ENCODE results near the gene ETV5. TPM values are rescaled to one million over a fixed set of nuclear protein-coding genes. Genes with fewer than 3 reads are reported as not detected.

The ETV5 gene
- polyA plus RNA-seq, 2 donors = 1.0 to 2.0 TPM

DNA sequence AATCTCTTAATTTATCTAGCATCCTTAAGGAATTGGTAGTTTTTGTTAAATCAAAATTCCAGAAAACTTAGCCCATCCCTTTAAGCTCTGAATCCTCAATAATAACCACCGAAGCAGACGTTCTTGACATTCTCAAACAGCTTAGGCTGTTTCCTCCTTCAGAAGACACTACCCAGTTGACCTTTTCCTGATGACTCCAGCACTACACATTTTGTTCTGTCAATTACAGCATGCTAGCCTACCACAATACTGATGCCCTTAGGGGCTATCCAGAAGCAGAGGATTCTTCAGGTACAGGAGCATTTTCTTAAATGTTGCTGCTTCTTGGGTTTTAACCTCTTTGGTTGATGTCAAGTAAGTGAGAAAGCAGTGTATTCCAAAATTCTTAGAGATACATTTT lies 33.4 kb downstream of the ETV5 start:
- Histone ChIP-seq H3K4me1 (ENCODE audit: control insufficient read depth in 2 of 2, insufficient read depth in 2 of 2, low read length in 1 of 2) (no peaks in the 10 kb centered on the region), H3K9me3 (ENCODE audit: control insufficient read depth in 2 of 2, insufficient read depth in 1 of 2, low read depth in 1 of 2, low read length in 1 of 2) (no peaks in the 10 kb centered on the region), H3K36me3 (ENCODE audit: control insufficient read depth in 2 of 2, insufficient read depth in 2 of 2, low read length in 1 of 2) (no peaks in the 10 kb centered on the region), H3K4me3 (ENCODE audit: low read depth in 1 of 2, low read length in 2 of 2) (no peak overlapping the region), H3K27me3 (ENCODE audit: control insufficient read depth in 1 of 2, insufficient read depth in 2 of 2, low read length in 2 of 2) (no peaks in the 10 kb centered on the region), H3K27ac (ENCODE audit: low read depth in 2 of 2, low read length in 1 of 2) (no peak overlapping the region)
- WGBS, 2 donors = 74 to 76% methylated on average over 2 of the region's 2 CpGs

DNA sequence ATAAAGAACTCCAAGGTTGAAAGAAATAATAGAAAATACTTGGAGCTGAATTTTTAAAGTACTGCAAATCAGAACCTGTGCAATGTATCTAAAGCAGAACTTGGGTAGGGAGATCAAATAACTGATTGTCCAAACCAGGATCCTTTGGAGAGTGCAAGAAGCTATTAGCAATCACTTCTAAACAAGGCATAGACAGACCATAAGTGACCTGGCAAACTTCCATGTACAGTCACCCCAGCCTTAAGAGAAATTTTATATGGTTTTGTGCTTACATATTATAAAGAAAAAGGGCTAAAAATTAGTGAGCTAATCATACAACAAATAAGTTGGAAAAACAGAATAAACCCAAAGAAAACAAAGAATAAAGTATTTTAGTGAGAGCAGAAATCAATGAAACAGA lies 35.2 kb downstream of the ETV5 start:
- H3K4me1 ChIP-seq (ENCODE audit: control insufficient read depth in 2 of 2, insufficient read depth in 2 of 2, low read length in 1 of 2) = no peaks in the 10 kb centered on the region
- H3K9me3 ChIP-seq (ENCODE audit: control insufficient read depth in 2 of 2, insufficient read depth in 1 of 2, low read depth in 1 of 2, low read length in 1 of 2) = no peaks in the 10 kb centered on the region
- no peak overlapping the region for H3K27ac ChIP-seq (ENCODE audit: low read depth in 2 of 2, low read length in 1 of 2)
- H3K4me3 ChIP-seq (ENCODE audit: low read depth in 1 of 2, low read length in 2 of 2) = no peak overlapping the region
- no peaks in the 10 kb centered on the region for H3K36me3 ChIP-seq (ENCODE audit: control insufficient read depth in 2 of 2, insufficient read depth in 2 of 2, low read length in 1 of 2)
- no peaks in the 10 kb centered on the region for H3K27me3 ChIP-seq (ENCODE audit: control insufficient read depth in 1 of 2, insufficient read depth in 2 of 2, low read length in 2 of 2)

DNA sequence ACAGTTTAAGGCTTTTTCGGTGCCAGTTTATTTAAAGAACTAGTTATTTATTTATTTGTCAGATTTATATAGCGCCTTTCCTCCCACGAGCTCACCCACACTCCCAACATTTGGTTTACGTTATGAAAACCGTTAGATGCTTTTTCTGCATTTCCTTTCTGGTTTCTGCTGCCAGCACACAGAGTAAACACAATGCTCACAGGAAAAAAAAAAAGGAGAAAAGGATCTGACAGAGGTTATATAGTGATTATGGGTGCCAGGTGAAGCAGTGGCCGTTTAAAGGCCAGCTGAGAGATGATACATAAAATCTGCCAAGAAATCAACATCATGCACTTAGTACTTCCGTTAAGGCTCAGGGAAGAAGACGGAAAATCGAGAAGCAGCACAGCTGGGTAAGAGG lies 37.9 kb downstream of the ETV5 start:
- Histone ChIP-seq H3K27me3 (ENCODE audit: control insufficient read depth in 1 of 2, insufficient read depth in 2 of 2, low read length in 2 of 2) (no peaks in the 10 kb centered on the region), H3K9me3 (ENCODE audit: control insufficient read depth in 2 of 2, insufficient read depth in 1 of 2, low read depth in 1 of 2, low read length in 1 of 2) (no peaks in the 10 kb centered on the region), H3K4me1 (ENCODE audit: control insufficient read depth in 2 of 2, insufficient read depth in 2 of 2, low read length in 1 of 2) (no peaks in the 10 kb centered on the region), H3K36me3 (ENCODE audit: control insufficient read depth in 2 of 2, insufficient read depth in 2 of 2, low read length in 1 of 2) (no peaks in the 10 kb centered on the region), H3K4me3 (ENCODE audit: low read depth in 1 of 2, low read length in 2 of 2) (no peak overlapping the region), H3K27ac (ENCODE audit: low read depth in 2 of 2, low read length in 1 of 2) (no peak overlapping the region)
- WGBS, 2 donors = 50 to 59% methylated on average over 9 of the region's 9 CpGs

GRCh38 chr3:186070550-186070949 lies 38.3 kb downstream of the ETV5 start:
- H3K27ac ChIP-seq (ENCODE audit: low read depth in 2 of 2, low read length in 1 of 2) = no peak overlapping the region
- H3K4me1 ChIP-seq (ENCODE audit: control insufficient read depth in 2 of 2, insufficient read depth in 2 of 2, low read length in 1 of 2) = no peaks in the 10 kb centered on the region
- H3K4me3 ChIP-seq (ENCODE audit: low read depth in 1 of 2, low read length in 2 of 2) = no peak overlapping the region
- 48 to 69% methylated on average over 1 of the region's 1 CpG for WGBS, 2 donors
- H3K27me3 ChIP-seq (ENCODE audit: control insufficient read depth in 1 of 2, insufficient read depth in 2 of 2, low read length in 2 of 2) = no peaks in the 10 kb centered on the region
- no peaks in the 10 kb centered on the region for H3K9me3 ChIP-seq (ENCODE audit: control insufficient read depth in 2 of 2, insufficient read depth in 1 of 2, low read depth in 1 of 2, low read length in 1 of 2)
- H3K36me3 ChIP-seq (ENCODE audit: control insufficient read depth in 2 of 2, insufficient read depth in 2 of 2, low read length in 1 of 2) = no peaks in the 10 kb centered on the region

GRCh38 chr3:186070133-186070532 lies 38.8 kb downstream of the ETV5 start:
- H3K4me3 ChIP-seq (ENCODE audit: low read depth in 1 of 2, low read length in 2 of 2) = no peak overlapping the region
- no peaks in the 10 kb centered on the region for H3K4me1 ChIP-seq (ENCODE audit: control insufficient read depth in 2 of 2, insufficient read depth in 2 of 2, low read length in 1 of 2)
- H3K9me3 ChIP-seq (ENCODE audit: control insufficient read depth in 2 of 2, insufficient read depth in 1 of 2, low read depth in 1 of 2, low read length in 1 of 2) = no peaks in the 10 kb centered on the region
- no peaks in the 10 kb centered on the region for H3K36me3 ChIP-seq (ENCODE audit: control insufficient read depth in 2 of 2, insufficient read depth in 2 of 2, low read length in 1 of 2)
- no peaks in the 10 kb centered on the region for H3K27me3 ChIP-seq (ENCODE audit: control insufficient read depth in 1 of 2, insufficient read depth in 2 of 2, low read length in 2 of 2)
- H3K27ac ChIP-seq (ENCODE audit: low read depth in 2 of 2, low read length in 1 of 2) = no peak overlapping the region
- 93% methylated on average over 9 of the region's 9 CpGs for WGBS, 2 donors

DNA sequence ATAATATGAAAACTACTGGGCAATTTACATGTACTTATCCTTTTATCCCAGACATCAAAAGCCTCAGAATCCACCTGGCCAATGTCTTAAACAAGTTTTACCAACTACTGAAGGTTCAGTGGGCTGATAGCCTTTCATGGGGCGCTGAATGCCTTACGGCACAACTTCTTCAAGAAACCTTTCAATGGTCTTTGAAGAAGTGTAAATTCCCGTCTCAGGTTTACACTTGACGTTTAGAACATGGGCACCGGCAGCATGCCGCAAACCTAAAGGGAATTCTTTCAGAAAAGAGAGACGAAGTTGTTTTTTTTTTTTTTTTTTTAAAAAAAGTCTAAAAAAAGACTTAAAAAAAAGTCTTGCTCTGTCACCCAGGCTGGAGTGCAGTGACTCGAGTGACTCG lies 39.7 kb downstream of the ETV5 start:
- Histone ChIP-seq H3K27ac (ENCODE audit: low read depth in 2 of 2, low read length in 1 of 2) (no peak overlapping the region), H3K4me3 (ENCODE audit: low read depth in 1 of 2, low read length in 2 of 2) (no peak overlapping the region), H3K9me3 (ENCODE audit: control insufficient read depth in 2 of 2, insufficient read depth in 1 of 2, low read depth in 1 of 2, low read length in 1 of 2) (no peaks in the 10 kb centered on the region), H3K4me1 (ENCODE audit: control insufficient read depth in 2 of 2, insufficient read depth in 2 of 2, low read length in 1 of 2) (no peaks in the 10 kb centered on the region), H3K36me3 (ENCODE audit: control insufficient read depth in 2 of 2, insufficient read depth in 2 of 2, low read length in 1 of 2) (no peaks in the 10 kb centered on the region), H3K27me3 (ENCODE audit: control insufficient read depth in 1 of 2, insufficient read depth in 2 of 2, low read length in 2 of 2) (no peaks in the 10 kb centered on the region)
- 90 to 94% methylated on average over 9 of the region's 9 CpGs for WGBS, 2 donors

- no peak overlapping the region for H3K4me3 ChIP-seq (ENCODE audit: low read depth in 1 of 2, low read length in 2 of 2)
- H3K36me3 ChIP-seq (ENCODE audit: control insufficient read depth in 2 of 2, insufficient read depth in 2 of 2, low read length in 1 of 2) = no peaks in the 10 kb centered on the region
- no peaks in the 10 kb centered on the region for H3K27me3 ChIP-seq (ENCODE audit: control insufficient read depth in 1 of 2, insufficient read depth in 2 of 2, low read length in 2 of 2)
- 36 to 42% methylated on average over 2 of the region's 2 CpGs for WGBS, 2 donors
- H3K9me3 ChIP-seq (ENCODE audit: control insufficient read depth in 2 of 2, insufficient read depth in 1 of 2, low read depth in 1 of 2, low read length in 1 of 2) = no peaks in the 10 kb centered on the region
- no peaks in the 10 kb centered on the region for H3K4me1 ChIP-seq (ENCODE audit: control insufficient read depth in 2 of 2, insufficient read depth in 2 of 2, low read length in 1 of 2)
- H3K27ac ChIP-seq (ENCODE audit: low read depth in 2 of 2, low read length in 1 of 2) = no peak overlapping the region
Measured at GRCh38 chr3:186068243-186068552, 40.7 kb downstream of the ETV5 start.

- 81 to 89% methylated on average over 9 of the region's 9 CpGs for WGBS, 2 donors
- Histone ChIP-seq H3K9me3 (ENCODE audit: control insufficient read depth in 2 of 2, insufficient read depth in 1 of 2, low read depth in 1 of 2, low read length in 1 of 2) (no peaks in the 10 kb centered on the region), H3K27ac (ENCODE audit: low read depth in 2 of 2, low read length in 1 of 2) (no peak overlapping the region), H3K27me3 (ENCODE audit: control insufficient read depth in 1 of 2, insufficient read depth in 2 of 2, low read length in 2 of 2) (no peaks in the 10 kb centered on the region), H3K36me3 (ENCODE audit: control insufficient read depth in 2 of 2, insufficient read depth in 2 of 2, low read length in 1 of 2) (no peaks in the 10 kb centered on the region), H3K4me3 (ENCODE audit: low read depth in 1 of 2, low read length in 2 of 2) (no peak overlapping the region), H3K4me1 (ENCODE audit: control insufficient read depth in 2 of 2, insufficient read depth in 2 of 2, low read length in 1 of 2) (no peaks in the 10 kb centered on the region)
Measured at GRCh38 chr3:186067360-186068242, 41.3 kb downstream of the ETV5 start.

DNA sequence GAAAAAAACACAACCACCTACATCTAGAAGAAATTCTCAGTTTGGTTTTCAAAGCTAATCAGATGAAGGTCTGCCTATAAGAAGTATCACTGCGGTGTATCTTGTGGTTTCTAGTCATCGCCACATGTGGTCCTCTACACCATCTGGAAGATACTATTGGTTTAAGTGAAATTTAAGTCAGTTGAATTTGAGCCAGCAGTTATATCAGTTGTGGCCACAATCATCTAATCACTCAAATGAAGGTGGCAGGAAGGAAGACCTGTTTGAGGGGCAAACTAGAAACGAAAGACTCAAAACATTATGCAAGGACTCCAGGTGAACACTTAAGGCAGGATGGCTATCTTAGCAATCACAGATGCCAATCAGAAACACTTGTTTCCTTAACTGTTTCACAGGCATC lies 48.7 kb downstream of the ETV5 start:
- H3K4me1 ChIP-seq (ENCODE audit: control insufficient read depth in 2 of 2, insufficient read depth in 2 of 2, low read length in 1 of 2) = no peaks in the 10 kb centered on the region
- no peaks in the 10 kb centered on the region for H3K27me3 ChIP-seq (ENCODE audit: control insufficient read depth in 1 of 2, insufficient read depth in 2 of 2, low read length in 2 of 2)
- no peak overlapping the region for H3K27ac ChIP-seq (ENCODE audit: low read depth in 2 of 2, low read length in 1 of 2)
- WGBS, 2 donors = 77 to 80% methylated on average over 3 of the region's 3 CpGs
- no peak overlapping the region for H3K4me3 ChIP-seq (ENCODE audit: low read depth in 1 of 2, low read length in 2 of 2)
- H3K36me3 ChIP-seq (ENCODE audit: control insufficient read depth in 2 of 2, insufficient read depth in 2 of 2, low read length in 1 of 2) = peaks cover 0 to 3% of the 10 kb centered on the region in 2 donors
- H3K9me3 ChIP-seq (ENCODE audit: control insufficient read depth in 2 of 2, insufficient read depth in 1 of 2, low read depth in 1 of 2, low read length in 1 of 2) = no peaks in the 10 kb centered on the region

GRCh38 chr3:186059192-186059591 lies 49.7 kb downstream of the ETV5 start:
- Histone ChIP-seq H3K36me3 (ENCODE audit: control insufficient read depth in 2 of 2, insufficient read depth in 2 of 2, low read length in 1 of 2) (peaks cover 0 to 3% of the 10 kb centered on the region in 2 donors), H3K27ac (ENCODE audit: low read depth in 2 of 2, low read length in 1 of 2) (no peak overlapping the region)
- 85 to 89% methylated on average over 6 of the region's 6 CpGs for WGBS, 2 donors

More at GRCh38 chr3:186059192-186059591, 49.7 kb downstream of the ETV5 start:
- Histone ChIP-seq H3K4me3 (ENCODE audit: low read depth in 1 of 2, low read length in 2 of 2) (no peak overlapping the region), H3K9me3 (ENCODE audit: control insufficient read depth in 2 of 2, insufficient read depth in 1 of 2, low read depth in 1 of 2, low read length in 1 of 2) (no peaks in the 10 kb centered on the region), H3K4me1 (ENCODE audit: control insufficient read depth in 2 of 2, insufficient read depth in 2 of 2, low read length in 1 of 2) (no peaks in the 10 kb centered on the region), H3K27me3 (ENCODE audit: control insufficient read depth in 1 of 2, insufficient read depth in 2 of 2, low read length in 2 of 2) (no peaks in the 10 kb centered on the region)

Data from esophagus (tissue), 2 donors.